HCT116 (cell line): ENCODE results near the gene ADORA1. TPM values are rescaled to one million over a fixed set of nuclear protein-coding genes. Genes with fewer than 3 reads are reported as not detected.

Experiments
- ATAC-seq: fragments of 200-7000 bp; cut with Tn5 transposase; 2 replicates; pipeline ENCODE4 v1.9.1; 2020; ENCODE audit warnings: mild to moderate bottlenecking, moderate library complexity
- BruUV-seq: library from RNA; stranded (reverse); fragments of 400-500 nt; replicated peaks from 2 replicates; lab custom pipeline; 2021; lab: Mats Ljungman, UMichigan
- CTCF ChIA-PET: fragments of 300-600 bp; sonication (Branson Sonifier 250); formaldehyde crosslinking; loops from one replicate; lab custom pipeline; 2021; ENCODE audit warnings: antibody characterized with exemption; lab: Charles Lee
- POLR2A ChIA-PET: fragments of 300-600, 350-600 bp; sonication (Branson Sonifier 250); formaldehyde crosslinking; loops from one replicate; lab custom pipeline; 2021; ENCODE audit warnings: antibody characterized with exemption; lab: Charles Lee
- RAD21 ChIA-PET, 2 experiments: fragments of 300-600 bp; sonication (Branson Sonifier 250); formaldehyde crosslinking; loops; one replicate each; lab custom pipeline; 2023; ENCODE audit warnings: low total read pairs in 2 of 2; ENCODE audit not compliant: uncharacterized antibody in 2 of 2, unreplicated experiment in 2 of 2, low non-redundant PET in 1 of 2; lab: Charles Lee
- DNase-seq: peaks from one replicate; pipeline ENCODE4 v3.0.0-alpha.2; 2010; ENCODE audit warnings: low read depth, low spot score
- H2AFZ ChIP-seq: fragments of 200-600 bp; shearing (Covaris generic), sonication (generic); 2 replicates; pipeline ENCODE4 v1.6.1; 2017; ENCODE audit warnings: low read depth, mixed run types, mixed read lengths, antibody characterized with exemption, low read length; ENCODE audit not compliant: poor library complexity, severe bottlenecking
- H3K27ac ChIP-seq: 2 replicates; pipeline ENCODE4 v1.5.1; 2012; ENCODE audit warnings: low read depth, low read length
- H3K27me3 ChIP-seq: fragments of 200-600 bp; sonication (generic); 2 replicates; pipeline ENCODE4 v1.6.1; 2016; ENCODE audit warnings: mixed run types, low read length, mixed read lengths; ENCODE audit not compliant: insufficient read depth
- H3K36me3 ChIP-seq, 2 experiments: fragments of 200-500 bp in 1 of 2; fragments of 200-600 bp in 1 of 2; sonication (Bioruptor generic) in 1 of 2; sonication (generic) in 1 of 2; 2 replicates each; pipeline versions ENCODE4 v1.5.1 to v1.6.1; 2014 to 2016; ENCODE audit warnings: low read length in 2 of 2, inconsistent platforms in 1 of 2, mixed read lengths in 1 of 2, mixed run types in 1 of 2; ENCODE audit not compliant: insufficient read depth in 2 of 2, control insufficient read depth in 1 of 2
- H3K4me1 ChIP-seq, 2 experiments: fragments of 200-600 bp in 1 of 2; sonication (generic) in 1 of 2; 2 replicates each; pipeline versions ENCODE4 v1.5.1 to v1.6.1; 2012 to 2017; ENCODE audit warnings: low read length in 2 of 2, inconsistent platforms in 1 of 2, mild to moderate bottlenecking in 1 of 2, mixed read lengths in 1 of 2, mixed run types in 1 of 2, moderate library complexity in 1 of 2; ENCODE audit not compliant: insufficient read depth in 2 of 2, control insufficient read depth in 1 of 2
- H3K4me2 ChIP-seq: fragments of 200-600 bp; sonication (generic); 2 replicates; pipeline ENCODE4 v1.6.1; 2017; ENCODE audit warnings: mixed run types, low read length, mixed read lengths
- H3K4me3 ChIP-seq, 2 experiments: fragments of 200-600 bp in 1 of 2; sonication (generic) in 1 of 2; replicated peaks in 1 of 2; 2 replicates each; pipeline ENCODE4 v1.5.1; 2011 to 2016; ENCODE audit warnings: low read length in 2 of 2, control low read depth in 1 of 2, low read depth in 1 of 2, mild to moderate bottlenecking in 1 of 2, mixed read lengths in 1 of 2, mixed run types in 1 of 2
- H3K79me2 ChIP-seq: fragments of 200-600 bp; sonication (generic); 2 replicates; pipeline ENCODE4 v1.6.1; 2017; ENCODE audit warnings: mild to moderate bottlenecking, mixed run types, low read length, moderate library complexity, mixed read lengths; ENCODE audit not compliant: insufficient read depth
- H3K9ac ChIP-seq: fragments of 200-600 bp; sonication (generic); 2 replicates; pipeline ENCODE4 v1.6.1; 2016; ENCODE audit warnings: low read length, mixed read lengths
- H3K9me2 ChIP-seq: fragments of 200-600 bp; sonication (generic), shearing (Covaris generic); 2 replicates; pipeline ENCODE4 v1.6.1; 2017; ENCODE audit warnings: mixed run types, mild to moderate bottlenecking, moderate library complexity; ENCODE audit not compliant: insufficient read depth
- H3K9me3 ChIP-seq, 2 experiments: fragments of 200-500 bp in 1 of 2; fragments of 200-600 bp in 1 of 2; sonication (Bioruptor generic) in 1 of 2; sonication (generic) in 1 of 2; 2 replicates each; pipeline ENCODE4 v1.6.1; 2014 to 2017; ENCODE audit warnings: low read length in 2 of 2, mixed read lengths in 2 of 2, inconsistent platforms in 1 of 2, low read depth in 1 of 2, mild to moderate bottlenecking in 1 of 2, mixed run types in 1 of 2, moderate library complexity in 1 of 2; ENCODE audit not compliant: control insufficient read depth in 1 of 2, insufficient read depth in 1 of 2
- H4K20me1 ChIP-seq: fragments of 200-600 bp; sonication (generic), shearing (Covaris generic); 2 replicates; pipeline ENCODE4 v1.6.1; 2017; ENCODE audit warnings: mixed run types, mild to moderate bottlenecking, moderate library complexity; ENCODE audit not compliant: insufficient read depth
- CTCF ChIP-seq, 3 experiments: fragments of 200-600 bp in 1 of 3; sonication (generic) in 1 of 3; IDR thresholded peaks in 2 of 3; conservative IDR thresholded peaks in 1 of 3; 2 replicates each; pipeline ENCODE4 v1.5.1; 2012 to 2017; ENCODE audit warnings: low read depth in 2 of 3, low read length in 2 of 3, antibody characterized with exemption in 1 of 3, borderline replicate concordance in 1 of 3, control low read depth in 1 of 3, mild to moderate bottlenecking in 1 of 3, mixed read lengths in 1 of 3, mixed run types in 1 of 3, moderate library complexity in 1 of 3; ENCODE audit not compliant: insufficient read depth in 1 of 3
- EGR1 ChIP-seq: IDR thresholded peaks from 2 replicates; pipeline ENCODE4 v1.6.1; 2012; ENCODE audit warnings: low read depth
- FOSL1 ChIP-seq: IDR thresholded peaks from 2 replicates; pipeline ENCODE4 v1.6.1; 2012; ENCODE audit warnings: low read depth
- RAD21 ChIP-seq: IDR thresholded peaks from 2 replicates; pipeline ENCODE4 v1.6.1; 2012; ENCODE audit warnings: low read depth, mild to moderate bottlenecking
- SIN3A ChIP-seq: IDR thresholded peaks from 2 replicates; pipeline ENCODE4 v1.6.1; 2012; ENCODE audit warnings: low read depth
- YY1 ChIP-seq: IDR thresholded peaks from 2 replicates; pipeline ENCODE4 v1.6.1; 2011; ENCODE audit warnings: low read length, low read depth, moderate library complexity, mild to moderate bottlenecking; ENCODE audit not compliant: insufficient replicate concordance; ENCODE audit errors: extremely low read depth
- intact Hi-C: fragments of 100-400 bp; cut with micrococcal nuclease; formaldehyde crosslinking; loops from 2 replicates; pipeline ENCODE4 v1.10.0; 2022
- total RNA-seq: library from RNA; stranded (reverse); gene quantifications from one replicate; pipeline ENCODE4 v1.2.1, GENCODE V29; 2021; ENCODE audit not compliant: unreplicated experiment
- TF ChIP-seq, protein P1 (sequence below): IDR thresholded peaks from 2 replicates; pipeline ENCODE4 v1.6.1; 2012

ADORA1 gene
- total RNA-seq, 1 experiment from 2014 or later, result 2.8 TPM

GRCh38 chr1:203117611-203118575 is 9.6 kb upstream of the ADORA1 start:
- Histone ChIP-seq H3K79me2 (no peaks in the 10 kb centered on the region), H3K4me1 (peaks cover 0 to 10% of the 10 kb centered on the region in 2 experiments; a peak in 1 of 4 replicates), H3K9me2 (no peaks in the 10 kb centered on the region), H3K36me3 (no peaks in the 10 kb centered on the region), H2AFZ (peak overlapping the region; percentile 56), H3K27ac (no peak overlapping the region), H3K27me3 (peaks cover 21% of the 10 kb centered on the region; the same call in 1 of the 2 replicates), H3K4me2 (peak overlapping the region; percentile 47), H3K9ac (no peak overlapping the region), H3K9me3 (no peaks in the 10 kb centered on the region), H4K20me1 (no peaks in the 10 kb centered on the region), H3K4me3 (no peak overlapping the region)
- peak; percentile 79 to 87 (median 80) for TF ChIP-seq CTCF (IDR thresholded peaks at IDR 0.05 in 2 of 3, conservative IDR thresholded peaks at IDR 0.05 in 1 of 3; ENCODE audit: borderline replicate concordance in 1 of 3, insufficient read depth in 1 of 3, low read depth in 2 of 3, low read length in 2 of 3)
- TF ChIP-seq SIN3A, result no peak
- peak; percentile 20 for TF ChIP-seq YY1
- TF ChIP-seq EGR1, result peak; percentile 94
- TF ChIP-seq, protein P1, sequence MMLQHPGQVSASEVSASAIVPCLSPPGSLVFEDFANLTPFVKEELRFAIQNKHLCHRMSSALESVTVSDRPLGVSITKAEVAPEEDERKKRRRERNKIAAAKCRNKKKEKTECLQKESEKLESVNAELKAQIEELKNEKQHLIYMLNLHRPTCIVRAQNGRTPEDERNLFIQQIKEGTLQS, result no peak
- TF ChIP-seq RAD21, result peak; percentile 95
- no peak for TF ChIP-seq FOSL1
- ChIA-PET RAD21 (interaction anchor here (0.9 to 2.2 kb wide), 14 partner anchors 8 to 151 kb away, joined by 3 to 18 read pairs (median 6); partner anchors contain the start of gene ADORA1 (in 2 of the 2)), CTCF (interaction anchor here (0.5 to 3.4 kb wide), 20 partner anchors 10 to 209 kb away, joined by 3 to 82 read pairs (median 4); partner anchors contain the start of genes ADORA1 and MYBPH), POLR2A (interaction anchor here (1.3 kb wide), 1 partner anchor 98 kb away, joined by 4 read pairs; no protein-coding TSS in a partner anchor)
- intact Hi-C loops, result loop anchor here (1.0 kb wide), 3 partner anchors 54 to 151 kb away; no protein-coding TSS in a partner anchor
- DNase-seq, result peak; percentile 52
- ATAC-seq, result peak; percentile 100
- BruUV-seq, result no TSS peak
